Measurements from ENCODE around the gene SETD2. TPM values are rescaled to one million over a fixed set of nuclear protein-coding genes. Genes with fewer than 3 reads are reported as not detected.
A peak's percentile ranks its signal among the peaks of the same experiment; 100 is the strongest.

Gene SETD2
- total and polyA plus RNA-seq, 9 of the 15 experiments (the other 6 are each of a cell fraction or from before 2014, with no cell fraction given), result 8.2 to 44.0 (median 33.6) TPM

DNA sequence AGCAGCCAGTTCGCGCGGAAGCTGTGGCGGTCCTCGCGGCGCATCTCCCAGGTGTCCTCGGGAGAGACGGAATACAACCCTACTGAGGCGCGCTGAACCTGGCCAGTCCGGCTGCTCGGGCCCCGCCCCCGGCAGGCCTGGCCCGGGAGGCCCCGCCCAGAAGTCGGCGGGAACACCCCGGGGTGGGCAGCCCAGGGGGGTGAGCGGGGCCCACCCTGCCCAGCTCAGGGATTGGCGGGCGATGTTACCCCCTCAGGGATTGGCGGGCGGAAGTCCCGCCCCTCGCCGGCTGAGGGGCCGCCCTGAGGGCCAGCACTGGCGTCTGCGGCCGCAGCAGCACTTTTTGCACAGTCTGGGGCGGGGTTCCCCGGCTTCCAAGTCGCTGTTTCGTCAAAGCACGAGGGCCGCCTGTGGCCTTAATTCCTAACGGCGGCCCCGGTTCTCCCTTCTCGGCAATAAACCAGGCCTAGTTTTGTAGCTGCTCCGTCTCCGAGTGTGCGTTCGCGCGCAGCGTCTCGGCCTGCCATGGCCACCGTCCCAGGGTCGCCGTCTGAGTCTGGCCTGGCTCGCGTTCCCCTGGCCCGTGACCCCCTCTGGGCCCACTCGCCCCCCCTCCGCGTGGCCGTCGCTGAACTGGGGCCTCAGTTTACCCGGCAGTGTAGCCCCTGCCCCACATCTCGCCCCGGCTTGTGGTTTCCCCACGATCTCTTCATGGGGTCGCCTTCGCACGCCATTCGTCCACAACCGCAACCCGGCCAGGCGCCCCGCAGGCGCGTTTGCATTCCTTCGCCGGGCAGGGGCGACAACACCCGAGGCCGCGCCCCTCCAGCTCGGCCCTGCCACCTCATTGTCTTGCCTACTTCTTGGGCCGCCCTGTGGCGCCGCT lies 154.4 kb downstream of the SETD2 start:
- H2AFZ ChIP-seq (ENCODE audit: low read depth, low read length), result no peak overlapping the region
- no peak overlapping the region for H3K27ac ChIP-seq (ENCODE audit: extremely low read depth, low read depth, low read length)
- no peaks in the 10 kb centered on the region for H4K20me1 ChIP-seq (replicated peaks; ENCODE audit: control insufficient read depth, insufficient read depth, low read length)
- H3K36me3 ChIP-seq (ENCODE audit: control insufficient read depth, insufficient read depth, low read length), result peaks cover 63% of the 10 kb centered on the region; the same call in 2 of the 3 replicates
- no TSS peak for BruUV-seq (replicated peaks)
- POLR2A ChIA-PET, result interaction anchor here (0.6 to 0.7 kb wide), 4 partner anchors 22 to 1307 kb away, joined by 3 to 8 read pairs (median 3); no protein-coding TSS in a partner anchor
- no peak overlapping the region for H3K9ac ChIP-seq (ENCODE audit: insufficient read depth in 1 of 2, low read depth in 2 of 2, low read length in 2 of 2)
- H3K4me2 ChIP-seq (ENCODE audit: insufficient read depth, low read length), result no peak overlapping the region
- DNase-seq (ENCODE audit: extremely low read depth in 1 of 4, low spot score in 3 of 4), result no peak
- H3K79me2 ChIP-seq (ENCODE audit: control insufficient read depth, insufficient read depth, low read length), result no peaks in the 10 kb centered on the region
- ATAC-seq, result no peak; the same call in 2 of the 3 replicates
- intact Hi-C loops (cut with micrococcal nuclease), result loop anchor here (10.0 kb wide), 2 partner anchors 315 to 365 kb away; no protein-coding TSS in a partner anchor
- CTCF ChIA-PET (ENCODE audit: low intra/inter-chr PET ratio), result no interaction called here
- H3K9me3 ChIP-seq (replicated peaks; ENCODE audit: control insufficient read depth, insufficient read depth, low read depth, low read length), result no peaks in the 10 kb centered on the region
- H3K4me3 ChIP-seq, result no peak overlapping the region
- H3K9me1 ChIP-seq (ENCODE audit: control insufficient read depth, insufficient read depth, low read length), result no peaks in the 10 kb centered on the region
- no peak for FAIRE-seq
- peaks cover 0 to 14% of the 10 kb centered on the region in 2 experiments; a peak in 1 of 5 replicates for H3K4me1 ChIP-seq (replicated peaks in 1 of 2; ENCODE audit: control insufficient read depth in 2 of 2, insufficient read depth in 2 of 2, low read length in 2 of 2)
- no peaks in the 10 kb centered on the region for H3K27me3 ChIP-seq (ENCODE audit: control insufficient read depth in 2 of 2, insufficient read depth in 2 of 2, low read length in 2 of 2)
- 93% methylated on average over 61 of the region's 85 CpGs for WGBS (ENCODE audit: insufficient coverage, low coverage, missing lambda C conversion rate)
- in situ Hi-C loops (cut with MboI), result no loop called here
- TF ChIP-seq ZNF347 (CRISPR knock-in tag; IDR thresholded peaks at IDR 0.05; ENCODE audit: low read depth) (no peak), POU5F1 (IDR thresholded peaks at IDR 0.05; ENCODE audit: borderline replicate concordance, low read depth, low read length, partially characterized antibody) (no peak), TGIF2 (CRISPR knock-in tag; IDR thresholded peaks at IDR 0.05) (peak; percentile 34; the same call in 1 of the 2 replicates), SAFB2 (IDR thresholded peaks at IDR 0.05; ENCODE audit: borderline replicate concordance, low read depth, low read length, severe bottlenecking) (no peak), NUFIP1 (IDR thresholded peaks at IDR 0.05; ENCODE audit: partially characterized antibody) (no peak), SRSF3 (IDR thresholded peaks at IDR 0.05; ENCODE audit: insufficient read depth, low read length) (no peak), POLR2G (IDR thresholded peaks at IDR 0.05; ENCODE audit: low read depth, low read length) (peak; percentile 72), ARID3A (IDR thresholded peaks at IDR 0.05; ENCODE audit: borderline replicate concordance, low read depth, low read length) (no peak), TBP (optimal IDR thresholded peaks at IDR 0.05; ENCODE audit: low read depth, low read length) (no peak), PRPF4 (IDR thresholded peaks at IDR 0.05; ENCODE audit: insufficient read depth, low read depth, low read length, poor library complexity, severe bottlenecking) (peak; percentile 37), GABPB2 (CRISPR knock-in tag; conservative IDR thresholded peaks at IDR 0.05) (no peak), CCAR2 (IDR thresholded peaks at IDR 0.05; ENCODE audit: low read depth, low read length) (no peak), BRD4 (IDR thresholded peaks at IDR 0.05) (no peak)
- TF ChIP-seq, protein P1, sequence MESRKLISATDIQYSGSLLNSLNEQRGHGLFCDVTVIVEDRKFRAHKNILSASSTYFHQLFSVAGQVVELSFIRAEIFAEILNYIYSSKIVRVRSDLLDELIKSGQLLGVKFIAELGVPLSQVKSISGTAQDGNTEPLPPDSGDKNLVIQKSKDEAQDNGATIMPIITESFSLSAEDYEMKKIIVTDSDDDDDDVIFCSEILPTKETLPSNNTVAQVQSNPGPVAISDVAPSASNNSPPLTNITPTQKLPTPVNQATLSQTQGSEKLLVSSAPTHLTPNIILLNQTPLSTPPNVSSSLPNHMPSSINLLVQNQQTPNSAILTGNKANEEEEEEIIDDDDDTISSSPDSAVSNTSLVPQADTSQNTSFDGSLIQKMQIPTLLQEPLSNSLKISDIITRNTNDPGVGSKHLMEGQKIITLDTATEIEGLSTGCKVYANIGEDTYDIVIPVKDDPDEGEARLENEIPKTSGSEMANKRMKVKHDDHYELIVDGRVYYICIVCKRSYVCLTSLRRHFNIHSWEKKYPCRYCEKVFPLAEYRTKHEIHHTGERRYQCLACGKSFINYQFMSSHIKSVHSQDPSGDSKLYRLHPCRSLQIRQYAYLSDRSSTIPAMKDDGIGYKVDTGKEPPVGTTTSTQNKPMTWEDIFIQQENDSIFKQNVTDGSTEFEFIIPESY (CRISPR knock-in tag; IDR thresholded peaks at IDR 0.05), result peak; percentile 66
- TF ChIP-seq, protein P2, sequence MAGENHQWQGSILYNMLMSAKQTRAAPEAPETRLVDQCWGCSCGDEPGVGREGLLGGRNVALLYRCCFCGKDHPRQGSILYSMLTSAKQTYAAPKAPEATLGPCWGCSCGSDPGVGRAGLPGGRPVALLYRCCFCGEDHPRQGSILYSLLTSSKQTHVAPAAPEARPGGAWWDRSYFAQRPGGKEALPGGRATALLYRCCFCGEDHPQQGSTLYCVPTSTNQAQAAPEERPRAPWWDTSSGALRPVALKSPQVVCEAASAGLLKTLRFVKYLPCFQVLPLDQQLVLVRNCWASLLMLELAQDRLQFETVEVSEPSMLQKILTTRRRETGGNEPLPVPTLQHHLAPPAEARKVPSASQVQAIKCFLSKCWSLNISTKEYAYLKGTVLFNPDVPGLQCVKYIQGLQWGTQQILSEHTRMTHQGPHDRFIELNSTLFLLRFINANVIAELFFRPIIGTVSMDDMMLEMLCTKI (IDR thresholded peaks at IDR 0.05; ENCODE audit: partially characterized antibody), result no peak
